NOMO-1 treated with dmso at 0.1 percent for 144 hours (cell line): ENCODE results near the gene IL20RA.

Experiments used
- DNase-seq: peaks from one replicate; lab custom pipeline; 2025; ENCODE audit not compliant: unreplicated experiment; lab: John Stamatoyannopoulos, UW

The IL20RA gene

DNA sequence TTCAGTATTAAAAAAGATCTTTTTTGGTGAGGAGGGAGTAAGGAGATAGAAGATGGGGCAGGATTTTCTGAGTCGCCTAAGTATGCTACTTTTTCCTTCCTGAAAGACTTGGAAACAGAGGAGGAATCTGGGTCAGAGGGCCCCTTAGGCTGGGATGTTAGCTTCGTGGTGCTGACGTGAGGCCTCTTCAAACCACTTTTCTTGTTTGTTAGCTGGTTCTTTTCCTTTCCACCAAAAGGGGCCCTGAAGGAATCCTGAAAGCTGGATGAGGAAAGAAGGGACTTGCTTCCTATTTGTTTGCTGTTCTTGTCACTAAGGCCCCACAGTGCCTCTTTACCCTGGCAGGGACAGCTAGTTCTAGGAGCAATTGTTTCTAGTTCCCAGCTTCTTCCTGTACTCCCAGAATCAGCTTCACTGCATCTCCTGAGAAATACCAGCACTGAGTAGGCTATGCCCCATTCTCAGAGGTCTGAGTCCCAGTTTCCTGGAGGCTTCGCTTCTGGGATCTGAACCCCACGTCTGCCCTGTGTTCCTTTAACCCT, 2.2 kb upstream of the IL20RA start:
- DNase-seq = no peak

DNA sequence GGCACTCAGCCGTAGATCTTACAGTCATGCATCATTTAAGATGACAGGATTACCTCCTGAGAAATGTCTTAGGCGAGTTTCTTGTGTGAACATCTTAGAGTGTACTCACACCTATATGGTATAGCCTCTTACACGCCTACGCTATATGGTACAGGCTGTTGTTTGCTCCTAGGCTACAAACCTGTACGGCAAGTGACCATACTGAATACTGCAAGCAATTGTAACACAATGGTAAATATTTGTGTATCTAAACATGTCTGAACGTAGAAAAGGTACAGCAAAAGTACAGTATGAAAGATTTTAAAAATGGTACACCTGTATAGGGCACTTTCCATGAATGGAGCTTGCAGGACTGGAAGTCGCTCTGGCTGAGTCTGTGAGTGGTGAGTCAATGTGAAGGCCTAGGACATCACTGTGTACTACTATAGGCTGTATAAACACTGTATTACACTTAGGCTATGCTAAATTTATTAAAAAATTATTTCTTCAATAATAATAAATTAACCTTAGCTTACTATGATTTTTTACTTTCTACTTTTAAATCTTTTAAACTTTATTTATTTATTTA, 541 bp upstream of the IL20RA start:
- DNase-seq = no peak

DNA sequence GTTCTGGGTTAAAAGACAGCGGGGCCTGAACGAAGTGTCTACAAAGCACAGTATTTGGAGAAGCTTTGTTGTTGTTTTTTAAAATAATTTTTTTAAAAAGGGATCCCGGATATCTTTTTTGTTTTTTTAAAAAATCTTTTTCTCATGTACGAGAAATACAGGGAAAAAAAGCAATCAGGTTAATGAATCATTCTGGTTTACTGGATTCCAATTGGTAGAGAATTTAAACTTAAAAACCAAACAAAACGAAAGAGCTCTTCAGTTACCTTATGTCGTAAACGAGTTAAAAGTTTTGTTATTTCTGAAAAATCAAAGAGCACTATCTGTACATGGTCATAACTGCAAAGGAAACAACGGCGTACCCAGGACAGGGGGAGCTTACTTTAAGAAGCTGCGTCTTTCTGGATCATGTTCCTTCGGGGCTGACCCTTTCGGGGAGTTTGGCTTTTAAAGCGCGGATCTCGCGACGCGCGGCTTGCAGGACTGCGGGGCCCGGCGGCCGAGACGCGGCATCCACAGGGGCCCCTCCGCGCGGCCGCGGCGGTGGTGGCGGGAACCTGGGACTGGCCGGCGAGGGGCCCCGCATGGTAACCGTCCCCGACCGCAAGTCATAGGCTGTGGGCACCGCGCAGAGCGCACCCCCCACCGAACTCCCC, 927 bp downstream of the IL20RA start:
- DNase-seq = no peak

DNA sequence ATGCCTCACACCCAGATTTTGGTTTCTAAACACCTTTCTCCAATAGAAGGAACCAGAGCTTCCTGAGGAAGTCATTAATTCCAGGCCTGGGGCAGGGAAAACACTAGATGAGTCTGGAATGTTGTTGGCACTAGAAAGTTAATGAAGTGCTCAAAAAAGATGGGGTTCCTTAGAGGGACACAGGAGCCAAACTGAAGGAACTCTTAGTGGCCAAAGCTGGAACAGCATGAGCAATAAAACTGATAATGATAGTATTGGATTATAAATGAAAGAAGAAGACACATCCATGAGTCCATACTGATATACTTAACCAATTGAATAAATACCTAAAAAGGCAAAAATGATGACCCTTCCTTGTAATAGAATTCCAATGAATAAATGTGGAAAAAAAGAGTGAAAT, 4.4 kb downstream of the IL20RA start:
- no peak for DNase-seq

DNA sequence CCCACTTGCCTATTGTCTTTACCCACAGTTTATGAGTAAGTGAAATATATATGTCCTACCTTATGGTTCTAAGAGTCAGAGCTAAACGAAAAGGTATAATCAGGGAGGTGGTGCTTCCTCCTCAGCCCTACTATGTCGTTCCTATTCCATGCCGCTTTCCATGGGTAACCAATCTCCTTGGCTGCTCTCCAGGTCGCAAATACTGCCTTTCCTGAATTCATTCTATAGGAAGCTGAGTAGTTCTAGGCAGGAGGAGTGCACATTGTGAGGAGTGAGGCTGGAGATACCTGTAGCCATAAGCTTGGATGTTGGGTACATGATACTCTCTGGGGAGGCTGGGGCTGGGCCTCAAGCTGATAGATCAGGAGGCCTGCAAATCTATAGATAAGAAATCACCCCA, 5.8 kb downstream of the IL20RA start:
- no peak for DNase-seq

DNA sequence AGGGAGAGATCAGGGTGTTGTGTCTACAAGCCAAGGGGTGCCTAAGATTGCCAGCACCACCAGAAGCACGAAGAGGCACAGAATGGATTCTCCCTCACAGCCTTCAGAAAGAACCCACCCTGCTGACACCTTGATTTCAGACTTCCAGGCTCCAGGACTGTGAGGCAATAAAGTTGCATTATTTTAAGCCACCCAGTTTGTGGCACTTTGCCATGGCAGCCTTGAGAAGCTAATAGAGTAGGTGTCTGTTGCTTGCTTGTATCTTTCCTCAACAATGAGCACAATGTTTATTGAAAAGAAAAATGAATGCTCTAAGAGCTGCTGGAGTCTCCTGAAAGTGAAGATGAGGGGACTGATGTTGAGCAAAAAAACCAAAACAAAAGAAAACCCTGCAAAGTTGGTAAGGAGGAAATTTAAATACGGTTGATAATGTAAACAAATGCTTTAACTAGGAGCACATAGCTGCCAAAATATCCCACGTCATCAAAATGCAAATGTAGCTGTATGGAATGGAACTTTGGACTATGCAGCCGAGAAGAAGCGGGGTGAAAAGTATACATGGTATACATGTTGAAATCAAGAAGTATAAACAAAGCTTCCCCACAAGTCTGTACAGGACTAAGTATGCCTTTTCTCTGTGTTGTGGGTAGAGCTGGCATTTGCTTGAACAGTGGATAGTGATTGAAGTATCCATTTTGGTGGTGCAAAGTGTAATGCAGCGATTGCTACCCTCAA, 8.0 kb downstream of the IL20RA start:
- DNase-seq = no peak

DNA sequence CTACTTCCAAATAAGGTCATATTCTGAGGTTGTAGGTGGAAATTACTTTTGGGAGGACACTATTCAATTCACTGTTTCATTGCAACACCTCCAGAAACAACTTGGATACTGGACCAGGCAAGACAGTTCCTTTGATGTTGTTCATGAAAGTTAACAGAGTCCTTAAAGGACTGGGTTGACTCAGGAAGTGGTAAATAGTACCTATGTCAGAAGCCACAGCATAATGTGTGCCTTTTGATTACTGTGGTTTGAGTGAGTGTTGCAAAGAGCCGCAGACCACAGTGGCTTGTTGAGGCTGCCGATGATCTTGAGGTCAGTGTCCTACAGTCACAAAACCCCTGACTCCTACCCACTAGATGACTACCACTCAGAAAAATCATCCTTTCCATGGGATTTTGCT, 10.9 kb downstream of the IL20RA start:
- DNase-seq = peak; percentile 59

DNA sequence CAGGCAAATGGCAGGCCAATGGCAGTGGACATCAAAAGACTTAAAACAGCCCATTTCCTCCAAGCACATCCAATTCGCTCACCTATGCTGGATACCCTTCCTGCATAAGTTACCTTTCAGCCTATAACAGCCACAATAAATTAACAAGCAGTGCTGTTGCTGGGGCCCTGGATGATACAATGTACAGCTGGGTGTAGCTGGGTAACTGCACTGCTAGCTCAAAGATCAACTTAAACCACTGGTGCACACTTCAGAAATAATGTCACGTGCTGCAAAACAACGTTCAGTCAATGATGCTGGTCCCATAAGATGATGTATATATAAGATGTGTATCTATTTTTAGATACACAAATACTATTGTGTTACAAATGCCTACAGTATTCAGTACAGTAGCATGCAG, 13.6 kb downstream of the IL20RA start:
- DNase-seq = no peak

DNA sequence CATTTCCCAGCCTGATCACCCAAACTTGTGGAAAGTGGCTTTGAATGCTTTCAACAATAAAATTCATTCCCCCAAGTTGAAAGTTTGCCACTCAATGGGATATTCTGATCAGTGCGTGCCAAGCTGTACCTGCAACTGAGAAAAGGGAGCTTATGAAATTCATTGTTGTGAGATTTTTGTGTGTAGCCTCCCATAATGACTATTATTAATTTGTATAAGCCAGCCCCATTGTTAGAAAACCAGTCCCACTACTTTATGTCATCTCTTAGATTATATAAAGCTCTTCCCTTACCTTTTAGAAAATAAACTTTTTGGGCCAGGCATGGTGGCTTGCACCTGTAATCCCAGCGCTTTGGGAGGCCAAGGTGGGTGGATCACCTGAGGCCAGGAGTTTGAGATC, 15.9 kb downstream of the IL20RA start:
- DNase-seq = no peak

DNA sequence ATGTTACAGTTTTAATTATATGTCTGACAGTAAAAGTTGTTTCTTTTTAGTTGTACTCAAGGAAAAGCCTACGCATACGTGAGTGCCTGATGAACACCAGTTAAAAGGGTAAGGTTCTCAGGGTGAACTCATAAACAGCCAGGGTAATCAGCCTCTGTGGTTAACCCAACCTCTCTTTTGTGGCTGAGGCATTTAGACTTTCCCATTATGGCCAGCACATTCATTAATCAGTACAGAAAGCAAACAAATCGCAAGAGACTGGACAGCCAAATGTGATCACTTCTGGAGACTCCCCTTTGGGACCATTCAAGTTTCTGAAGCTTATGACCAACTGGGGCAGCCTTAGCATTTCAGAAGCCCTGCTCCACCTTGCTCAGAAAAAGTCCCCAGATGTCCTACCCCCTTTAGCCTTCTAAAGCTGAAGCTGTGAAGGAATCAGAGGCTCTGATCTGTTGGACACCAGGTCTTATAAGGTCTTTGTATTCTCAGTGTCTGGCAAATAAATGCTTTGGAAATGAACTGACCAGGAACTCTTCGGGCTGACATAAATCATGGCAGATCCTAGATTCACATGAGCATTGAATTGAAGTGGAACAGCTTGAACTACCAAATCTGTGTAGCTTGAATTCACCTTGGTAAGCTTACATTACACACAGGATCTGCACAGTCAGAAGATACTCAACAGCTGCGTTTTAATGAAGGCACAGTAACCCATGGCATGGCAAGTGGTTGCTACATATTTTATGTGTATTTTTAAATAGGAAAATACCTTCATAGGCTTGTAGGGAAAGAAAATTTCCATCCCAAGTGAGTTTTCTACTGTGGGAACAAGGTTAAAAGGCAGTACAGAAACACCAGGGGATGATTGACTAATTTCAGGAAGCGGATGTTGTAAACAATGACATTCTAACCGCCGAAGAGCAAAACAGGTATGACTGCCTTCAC, 18.7 kb downstream of the IL20RA start:
- DNase-seq = no peak

DNA sequence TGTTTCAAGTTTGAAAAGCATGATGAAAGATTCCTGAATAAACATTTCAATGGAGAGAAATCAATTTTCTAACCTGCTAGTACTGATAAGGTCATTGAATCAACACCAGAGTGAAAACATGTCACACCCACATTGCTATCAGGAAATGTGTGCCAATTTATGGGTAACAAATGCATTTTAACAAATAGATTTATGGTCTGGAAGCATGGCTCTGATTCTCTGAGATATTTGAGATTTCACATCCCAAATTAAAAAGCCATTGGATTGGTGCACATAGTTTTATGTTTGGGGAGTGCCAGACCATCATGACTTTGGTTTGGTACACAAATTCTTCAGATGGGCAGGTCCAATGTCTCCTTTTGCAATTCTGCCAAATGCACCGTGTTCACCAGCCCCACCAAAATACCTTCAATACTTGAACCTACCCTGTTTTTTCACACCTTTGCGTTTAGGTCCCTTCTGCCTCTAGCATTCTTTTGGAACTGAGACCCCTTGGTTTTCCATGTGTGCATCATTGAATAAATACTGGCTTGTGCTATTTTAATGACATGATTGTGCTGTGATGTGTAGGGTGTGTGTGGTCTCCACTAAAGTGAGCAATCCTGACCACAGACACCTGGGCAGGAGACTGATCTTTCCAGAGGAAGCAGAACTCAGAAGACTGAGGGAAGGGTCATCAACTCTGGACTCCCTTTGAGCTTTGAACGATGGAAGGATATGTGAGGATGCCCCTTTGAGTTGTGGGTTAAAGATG, 20.4 kb downstream of the IL20RA start:
- no peak for DNase-seq

DNA sequence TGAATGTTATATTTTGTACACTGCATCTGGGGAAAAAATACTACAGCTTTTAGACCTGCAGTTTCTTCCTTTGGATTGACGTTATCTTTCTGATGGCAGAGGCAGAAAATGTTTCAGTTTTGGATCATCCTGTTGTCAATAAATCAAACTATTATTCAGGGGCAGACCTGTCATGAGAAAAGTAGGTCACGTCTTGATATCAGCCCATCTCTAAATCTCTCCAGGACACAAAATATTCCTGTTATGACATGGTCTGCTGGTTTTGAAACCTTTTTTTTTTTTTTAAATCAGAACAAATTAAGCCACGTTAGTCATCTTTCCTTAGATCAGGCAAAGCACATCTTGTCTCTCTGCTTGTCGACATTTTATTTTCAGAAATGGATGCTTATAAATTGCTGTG, 24.0 kb downstream of the IL20RA start:
- DNase-seq = no peak

DNA sequence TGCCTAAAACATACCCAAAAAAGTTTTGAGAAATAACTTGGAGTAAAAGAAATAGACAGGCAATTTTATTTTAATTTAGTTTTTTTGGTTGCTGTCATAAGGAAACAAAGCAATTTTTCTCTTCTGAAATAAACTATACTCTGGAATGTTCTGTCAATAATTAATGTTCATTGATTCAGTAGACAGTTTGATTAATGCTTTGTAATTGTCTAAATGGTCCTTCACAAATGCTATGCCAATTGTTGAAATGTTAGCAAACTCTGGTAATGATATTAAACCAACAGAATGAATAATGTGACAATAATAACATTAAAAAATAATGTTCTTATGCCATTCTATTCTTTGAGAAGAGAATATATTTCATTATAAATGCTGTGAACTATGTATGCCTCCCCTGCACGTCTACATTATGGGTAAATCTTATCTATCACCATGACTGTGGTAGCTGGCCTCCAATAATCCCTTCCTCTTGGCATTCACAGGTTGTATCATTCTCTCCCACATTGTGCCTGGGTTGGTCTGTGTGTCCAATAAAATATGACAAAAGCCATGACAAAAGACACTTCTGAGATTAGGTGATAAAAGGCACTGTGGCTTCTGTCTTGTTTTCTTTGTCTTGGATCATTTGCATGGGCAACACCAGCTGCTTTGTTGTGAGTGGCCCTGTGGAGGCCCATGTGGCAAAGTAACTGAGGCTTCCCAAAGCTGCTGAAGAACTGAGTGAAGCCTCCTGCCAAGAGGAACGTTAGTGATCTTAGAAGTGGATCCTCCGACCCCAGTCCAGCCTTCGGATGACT, 25.1 kb downstream of the IL20RA start:
- no peak for DNase-seq

DNA sequence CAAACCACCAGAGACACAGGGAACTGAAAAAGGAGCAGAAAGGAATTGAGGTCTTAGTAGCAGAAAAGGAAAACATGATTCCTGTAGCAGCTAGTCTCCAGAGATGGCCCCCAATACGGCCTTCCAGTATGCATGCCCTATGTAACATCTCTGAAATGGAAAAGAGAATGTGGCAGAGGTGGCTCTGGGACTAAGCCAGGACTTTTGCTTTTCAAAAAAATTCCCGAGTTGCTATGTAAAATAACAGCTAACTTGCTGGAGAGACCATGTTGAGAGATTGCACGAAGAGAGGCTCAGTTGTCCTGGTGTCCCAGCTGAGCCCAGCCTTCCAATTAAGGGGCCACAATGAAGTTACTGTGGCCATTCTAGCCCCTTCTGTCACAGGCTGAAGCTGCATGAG, 27.7 kb downstream of the IL20RA start:
- DNase-seq = no peak

DNA sequence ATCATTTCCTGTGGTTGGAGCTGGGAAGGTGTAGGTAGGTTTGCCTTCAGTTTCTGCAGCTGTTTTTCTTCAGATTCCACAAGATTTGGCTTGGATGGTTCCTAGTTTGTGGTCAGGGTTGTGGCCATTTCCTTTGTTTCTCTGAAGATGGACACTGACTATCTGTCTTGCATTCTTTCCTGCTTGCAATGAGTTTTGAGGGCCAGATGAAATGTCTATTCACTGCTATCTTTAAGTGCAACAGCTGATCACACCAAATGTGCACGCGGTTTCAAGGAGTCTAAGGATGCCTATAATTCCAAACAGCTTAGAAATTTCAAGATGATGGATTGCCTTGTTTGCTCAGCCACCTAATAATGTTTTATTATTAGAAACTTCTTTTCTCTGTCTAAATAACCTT, 28.4 kb downstream of the IL20RA start:
- DNase-seq = no peak

DNA sequence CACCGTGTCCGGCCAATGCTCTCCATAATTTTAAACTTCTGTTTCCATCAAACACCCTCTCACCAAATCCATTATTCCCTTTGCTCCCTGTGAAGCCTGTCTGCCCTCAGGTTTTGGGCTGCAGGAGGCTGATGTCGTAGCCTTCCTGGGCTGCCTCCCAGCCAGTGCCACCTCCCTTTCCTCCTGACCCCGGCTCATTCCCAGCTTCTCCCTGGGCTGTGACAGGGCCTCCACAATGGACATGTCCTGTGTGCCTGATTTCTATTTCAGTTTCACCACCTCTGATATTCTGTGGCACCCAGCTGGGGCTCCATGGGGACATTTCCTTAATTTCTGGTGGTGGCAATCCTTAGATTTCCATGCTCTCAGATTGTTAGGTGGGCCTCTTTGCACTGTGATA, 28.8 kb downstream of the IL20RA start:
- no peak for DNase-seq

DNA sequence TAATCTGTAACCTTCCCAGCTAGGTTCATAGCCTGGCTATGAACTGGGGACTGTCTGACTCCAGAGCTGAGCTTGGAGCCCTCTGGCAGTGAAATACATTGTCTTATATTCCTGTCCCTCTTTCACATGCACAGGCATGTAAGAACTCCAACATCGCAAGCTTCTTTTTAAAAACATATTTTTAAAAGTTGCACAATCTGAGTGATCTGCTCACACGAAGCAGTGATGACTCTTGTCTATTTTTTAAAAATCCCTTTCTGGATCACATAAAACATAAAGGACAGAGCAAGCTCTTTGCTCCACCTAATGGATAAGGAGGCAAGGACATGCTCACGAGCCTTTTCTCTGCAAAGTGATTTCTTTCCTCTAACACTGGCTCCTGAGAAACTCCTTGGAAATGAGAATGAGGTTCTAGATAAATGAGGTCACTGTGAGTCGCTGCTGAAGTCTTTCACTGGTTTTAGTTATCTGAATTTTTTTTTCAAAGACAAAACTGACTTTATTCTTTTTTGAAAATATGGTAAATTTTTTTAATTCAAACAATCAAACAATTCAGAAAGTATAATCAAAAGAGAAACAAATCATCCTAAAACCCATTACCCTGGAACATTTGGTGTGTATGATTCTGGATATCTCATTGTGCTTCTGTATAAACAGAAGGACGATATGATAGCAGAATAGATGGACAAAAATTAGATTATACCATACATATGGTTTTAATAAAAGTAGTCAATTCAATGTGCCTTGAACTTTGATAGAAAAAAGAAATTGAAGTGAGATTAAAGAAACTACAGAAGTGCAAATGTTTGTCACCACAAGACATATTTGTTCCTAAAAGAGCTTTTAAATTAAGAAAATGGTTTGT, 30.8 kb downstream of the IL20RA start:
- no peak for DNase-seq

DNA sequence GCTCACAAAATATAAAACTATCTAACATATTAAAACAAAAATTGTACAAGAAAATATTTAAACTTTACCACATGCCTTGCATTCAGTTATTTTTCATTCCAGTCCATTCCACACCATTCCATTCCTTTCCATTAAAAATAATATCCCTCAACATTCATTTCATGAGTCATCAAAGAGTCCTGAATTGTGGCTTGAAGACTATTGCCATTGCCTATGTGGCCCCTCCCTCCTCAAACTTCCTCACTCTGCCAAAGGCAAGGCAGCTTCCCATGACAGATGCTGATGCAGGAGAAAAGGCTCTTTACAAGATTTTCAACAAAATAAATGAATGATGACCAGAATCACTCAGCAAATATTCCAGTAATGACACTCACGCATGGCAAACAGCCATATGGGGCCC, 31.7 kb downstream of the IL20RA start:
- DNase-seq = no peak

DNA sequence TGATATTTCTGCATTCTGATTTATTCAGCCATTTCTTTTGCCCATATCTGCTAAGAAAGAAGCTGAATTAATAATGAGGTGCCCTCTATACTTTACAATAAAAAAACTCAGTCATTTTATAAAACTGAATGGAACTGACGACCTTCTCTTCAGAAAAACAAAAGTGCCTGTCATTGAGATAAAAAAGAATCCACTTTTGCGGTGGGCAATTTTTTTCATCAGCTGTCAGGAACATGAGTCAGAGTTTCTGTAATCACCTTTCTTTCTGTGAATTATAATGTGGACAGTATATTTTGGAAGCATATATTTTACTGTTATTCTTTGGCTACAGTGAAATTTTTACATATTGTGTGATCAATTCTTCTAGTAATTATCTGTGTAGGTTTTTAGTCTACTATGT, 33.4 kb downstream of the IL20RA start:
- DNase-seq = no peak
